ENCODE measurements around the gene KIF21A. TPM values are rescaled to one million over a fixed set of nuclear protein-coding genes. Genes with fewer than 3 reads are reported as not detected.

The KIF21A gene
- total RNA-seq, 6 experiments from 2014 or later = 18.4 to 32.9 (median 27.8) TPM

- Histone ChIP-seq H3K27ac (peak overlapping the region; percentile 81 to 94 (median 91)), H3K9me3 (no peaks in the 10 kb centered on the region), H3K4me1 (peaks cover 0 to 18% (median 6%) of the 10 kb centered on the region in 4 donors), H3K27me3 (no peaks in the 10 kb centered on the region), H3K4me3 (peak overlapping the region; percentile 63 to 84 (median 78)), H3K36me3 (no peaks in the 10 kb centered on the region)
- intact Hi-C loops (cut with DNase I) = no loop called here
- 0% methylated on average over 9 of the region's 34 CpGs for WGBS (ENCODE audit: insufficient coverage, low coverage, low lambda C conversion rate, missing lambda C conversion rate)
- ATAC-seq (peak in 1 of 4 donors; percentile 30), DNase-seq (no peak)
- TF ChIP-seq POLR2A (IDR thresholded peaks at IDR 0.05) (no peak), CTCF (IDR thresholded peaks at IDR 0.05) (no peak)
Observed at GRCh38 chr12:39442831-39443080, 164 bp downstream of the KIF21A start.

DNA sequence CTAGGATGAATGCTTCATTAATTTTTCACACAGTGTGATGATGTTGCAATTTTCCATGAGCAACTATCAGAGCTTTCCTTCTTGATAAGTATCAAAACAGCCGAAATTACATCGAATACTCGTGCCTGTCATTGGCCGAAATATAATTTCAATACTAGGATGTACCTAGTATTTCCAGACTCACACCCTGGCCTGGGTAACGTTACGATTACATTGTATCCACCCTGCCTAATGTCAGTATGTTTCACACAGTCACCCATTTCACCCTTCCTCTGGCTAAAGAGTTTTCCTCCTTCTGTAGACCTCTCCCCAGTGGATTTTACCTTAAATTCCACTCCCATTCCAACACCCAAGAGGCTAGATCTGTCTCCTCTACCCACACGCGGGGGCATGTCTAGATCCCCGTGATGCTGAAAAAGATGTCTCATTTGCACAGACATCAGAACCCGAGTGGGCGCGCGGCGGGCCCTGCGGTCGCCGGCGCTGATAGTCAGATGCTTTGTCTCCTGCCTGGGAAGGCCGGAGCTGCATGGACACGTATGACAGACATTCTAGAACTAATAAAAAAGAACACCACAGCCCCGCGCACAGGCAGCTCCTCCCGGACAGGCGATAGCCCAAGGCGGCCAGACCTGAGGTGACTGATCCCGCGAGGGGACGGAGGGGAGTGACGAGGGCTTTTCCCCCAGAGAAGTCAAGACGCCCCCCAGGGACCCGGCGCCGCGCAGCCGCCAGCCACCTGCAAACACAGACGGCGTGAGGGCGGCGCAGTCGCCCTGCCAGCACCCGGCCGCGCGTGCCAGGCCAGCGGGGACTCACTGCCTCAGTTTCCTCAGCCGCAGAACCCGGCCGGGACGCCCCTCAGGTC, 723 bp downstream of the KIF21A start:
- DNase-seq = peak; percentile 58 to 70 (median 62)
- TF ChIP-seq POLR2A (IDR thresholded peaks at IDR 0.05) = no peak
- TF ChIP-seq CTCF (IDR thresholded peaks at IDR 0.05) = no peak
- H3K27ac ChIP-seq = peak overlapping the region; percentile 81 to 94 (median 91)
- peak; percentile 1 to 20 (median 8) for ATAC-seq
- intact Hi-C loops (cut with DNase I) = no loop called here
- WGBS (ENCODE audit: insufficient coverage, low coverage, low lambda C conversion rate, missing lambda C conversion rate) = 3% methylated on average over 25 of the region's 49 CpGs
- no peaks in the 10 kb centered on the region for H3K27me3 ChIP-seq
- no peaks in the 10 kb centered on the region for H3K36me3 ChIP-seq
- peak overlapping the region; percentile 63 to 84 (median 78) for H3K4me3 ChIP-seq
- peaks cover 0 to 18% (median 6%) of the 10 kb centered on the region in 4 donors for H3K4me1 ChIP-seq
- no peaks in the 10 kb centered on the region for H3K9me3 ChIP-seq

DNA sequence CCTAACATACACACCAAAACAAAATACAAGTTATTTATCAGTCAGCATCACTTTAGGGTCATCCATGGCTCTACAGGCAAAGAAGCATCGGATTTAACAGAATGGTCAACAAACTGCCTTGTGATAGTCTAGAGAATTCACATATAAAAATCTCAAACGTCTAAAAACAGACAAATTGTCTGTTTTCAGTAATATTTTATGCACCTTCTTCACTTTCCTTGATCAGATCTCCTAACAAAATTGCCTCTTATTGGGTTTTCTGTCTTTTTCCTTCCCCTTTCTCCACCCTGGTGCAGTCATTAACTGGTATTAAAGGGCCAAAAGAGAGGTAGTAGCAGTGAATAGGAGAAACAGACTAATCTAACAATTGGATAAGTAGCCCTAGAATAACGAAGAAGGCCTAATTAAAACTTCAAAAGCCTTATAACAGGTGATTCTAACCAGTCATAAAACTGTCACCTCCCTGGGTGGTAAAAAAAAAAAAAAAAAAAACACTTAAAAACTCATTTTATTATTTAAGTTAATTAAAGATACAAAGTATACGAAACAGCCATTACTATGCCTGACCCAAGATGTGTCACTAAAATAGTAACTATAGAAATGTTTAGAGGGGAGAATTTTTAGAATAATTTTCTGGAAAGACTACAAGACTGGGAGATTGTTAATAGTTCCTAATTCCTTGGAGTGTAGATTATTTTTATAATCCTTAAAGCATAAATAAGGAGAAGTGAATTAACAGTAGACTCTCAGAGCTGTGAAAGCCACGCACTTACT, 1.5 kb downstream of the KIF21A start:
- TF ChIP-seq CTCF (IDR thresholded peaks at IDR 0.05) = no peak
- TF ChIP-seq POLR2A (IDR thresholded peaks at IDR 0.05) = no peak
- H3K9me3 ChIP-seq = no peaks in the 10 kb centered on the region
- intact Hi-C loops (cut with DNase I) = no loop called here
- ATAC-seq (no peak), DNase-seq (no peak)
- peak overlapping the region in 2 of 3 donors; percentile 91 to 94 for H3K27ac ChIP-seq
- peak overlapping the region in 2 of 3 donors; percentile 78 to 84 for H3K4me3 ChIP-seq
- 43% methylated on average over 5 of the region's 5 CpGs for WGBS (ENCODE audit: insufficient coverage, low coverage, low lambda C conversion rate, missing lambda C conversion rate)
- H3K4me1 ChIP-seq = peaks cover 0 to 18% (median 6%) of the 10 kb centered on the region in 4 donors
- H3K27me3 ChIP-seq = no peaks in the 10 kb centered on the region
- H3K36me3 ChIP-seq = no peaks in the 10 kb centered on the region

- TF ChIP-seq POLR2A (IDR thresholded peaks at IDR 0.05) (no peak), CTCF (IDR thresholded peaks at IDR 0.05) (no peak)
- DNase-seq (no peak), ATAC-seq (no peak)
- H3K36me3 ChIP-seq = no peaks in the 10 kb centered on the region
- no peaks in the 10 kb centered on the region for H3K27me3 ChIP-seq
- H3K9me3 ChIP-seq = no peaks in the 10 kb centered on the region
- 100% methylated on average over 1 of the region's 2 CpGs for WGBS (ENCODE audit: insufficient coverage, low coverage, low lambda C conversion rate, missing lambda C conversion rate)
- H3K4me3 ChIP-seq = no peak overlapping the region
- H3K27ac ChIP-seq = no peak overlapping the region
- intact Hi-C loops (cut with DNase I) = no loop called here
- H3K4me1 ChIP-seq = peaks cover 0 to 18% (median 6%) of the 10 kb centered on the region in 4 donors
Observed at GRCh38 chr12:39440781-39441180, 2.1 kb downstream of the KIF21A start.
